Measurements from ENCODE around the gene DHX30.
"Not testable (repeated sequence)": the region's sequence is repeated elsewhere in the genome, so short reads cannot be mapped to it uniquely, and the experiment has no call there.

Gene DHX30, protein sequence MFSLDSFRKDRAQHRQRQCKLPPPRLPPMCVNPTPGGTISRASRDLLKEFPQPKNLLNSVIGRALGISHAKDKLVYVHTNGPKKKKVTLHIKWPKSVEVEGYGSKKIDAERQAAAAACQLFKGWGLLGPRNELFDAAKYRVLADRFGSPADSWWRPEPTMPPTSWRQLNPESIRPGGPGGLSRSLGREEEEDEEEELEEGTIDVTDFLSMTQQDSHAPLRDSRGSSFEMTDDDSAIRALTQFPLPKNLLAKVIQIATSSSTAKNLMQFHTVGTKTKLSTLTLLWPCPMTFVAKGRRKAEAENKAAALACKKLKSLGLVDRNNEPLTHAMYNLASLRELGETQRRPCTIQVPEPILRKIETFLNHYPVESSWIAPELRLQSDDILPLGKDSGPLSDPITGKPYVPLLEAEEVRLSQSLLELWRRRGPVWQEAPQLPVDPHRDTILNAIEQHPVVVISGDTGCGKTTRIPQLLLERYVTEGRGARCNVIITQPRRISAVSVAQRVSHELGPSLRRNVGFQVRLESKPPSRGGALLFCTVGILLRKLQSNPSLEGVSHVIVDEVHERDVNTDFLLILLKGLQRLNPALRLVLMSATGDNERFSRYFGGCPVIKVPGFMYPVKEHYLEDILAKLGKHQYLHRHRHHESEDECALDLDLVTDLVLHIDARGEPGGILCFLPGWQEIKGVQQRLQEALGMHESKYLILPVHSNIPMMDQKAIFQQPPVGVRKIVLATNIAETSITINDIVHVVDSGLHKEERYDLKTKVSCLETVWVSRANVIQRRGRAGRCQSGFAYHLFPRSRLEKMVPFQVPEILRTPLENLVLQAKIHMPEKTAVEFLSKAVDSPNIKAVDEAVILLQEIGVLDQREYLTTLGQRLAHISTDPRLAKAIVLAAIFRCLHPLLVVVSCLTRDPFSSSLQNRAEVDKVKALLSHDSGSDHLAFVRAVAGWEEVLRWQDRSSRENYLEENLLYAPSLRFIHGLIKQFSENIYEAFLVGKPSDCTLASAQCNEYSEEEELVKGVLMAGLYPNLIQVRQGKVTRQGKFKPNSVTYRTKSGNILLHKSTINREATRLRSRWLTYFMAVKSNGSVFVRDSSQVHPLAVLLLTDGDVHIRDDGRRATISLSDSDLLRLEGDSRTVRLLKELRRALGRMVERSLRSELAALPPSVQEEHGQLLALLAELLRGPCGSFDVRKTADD

DNA sequence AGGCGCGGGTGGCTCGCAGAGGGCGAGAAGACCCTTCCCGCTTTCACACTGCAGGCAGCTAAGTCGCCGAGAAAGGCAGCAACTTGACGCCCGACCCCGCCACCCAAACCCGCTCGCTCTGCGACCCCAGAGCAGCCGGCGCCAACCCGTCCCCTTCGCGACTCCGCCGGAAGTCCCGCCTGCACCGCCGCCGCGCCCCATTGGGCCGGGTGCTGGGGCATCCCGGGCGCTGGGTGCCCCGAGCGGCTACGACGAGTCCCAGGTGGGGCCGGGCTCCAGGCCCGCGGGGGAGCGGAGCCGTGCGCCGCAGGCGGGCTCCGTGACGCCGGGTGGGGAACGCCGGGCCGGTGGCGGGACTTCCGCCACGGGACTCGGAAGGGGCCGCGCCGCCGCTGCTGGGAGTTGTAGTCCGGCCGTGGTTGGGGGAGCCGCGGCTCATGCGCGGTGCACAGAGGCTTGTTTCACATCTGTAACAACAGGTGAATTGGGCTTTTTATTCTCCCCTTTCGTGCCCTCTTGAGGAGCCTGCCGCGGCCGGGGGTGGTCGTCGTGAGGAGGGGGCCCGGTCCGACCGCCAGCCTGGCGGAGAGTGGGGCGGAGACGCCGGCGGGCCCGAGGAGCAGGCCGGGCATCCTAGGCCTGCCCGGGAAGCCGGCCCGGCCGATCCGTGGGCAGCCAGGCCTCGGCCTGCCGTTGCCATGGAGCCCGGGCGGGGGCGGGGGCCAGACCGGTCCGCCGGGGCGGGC is at the start of gene DHX30:
DHX30 (plus strand) TSS at position 405 of the 746 bp plus-strand sequence. CDS start 7,546 bp downstream, outside the sequence.
- H3K4me3 ChIP-seq (ENCODE audit: low read depth, low read length) = peak within 1 kb of the TSS; percentile 85

DNA sequence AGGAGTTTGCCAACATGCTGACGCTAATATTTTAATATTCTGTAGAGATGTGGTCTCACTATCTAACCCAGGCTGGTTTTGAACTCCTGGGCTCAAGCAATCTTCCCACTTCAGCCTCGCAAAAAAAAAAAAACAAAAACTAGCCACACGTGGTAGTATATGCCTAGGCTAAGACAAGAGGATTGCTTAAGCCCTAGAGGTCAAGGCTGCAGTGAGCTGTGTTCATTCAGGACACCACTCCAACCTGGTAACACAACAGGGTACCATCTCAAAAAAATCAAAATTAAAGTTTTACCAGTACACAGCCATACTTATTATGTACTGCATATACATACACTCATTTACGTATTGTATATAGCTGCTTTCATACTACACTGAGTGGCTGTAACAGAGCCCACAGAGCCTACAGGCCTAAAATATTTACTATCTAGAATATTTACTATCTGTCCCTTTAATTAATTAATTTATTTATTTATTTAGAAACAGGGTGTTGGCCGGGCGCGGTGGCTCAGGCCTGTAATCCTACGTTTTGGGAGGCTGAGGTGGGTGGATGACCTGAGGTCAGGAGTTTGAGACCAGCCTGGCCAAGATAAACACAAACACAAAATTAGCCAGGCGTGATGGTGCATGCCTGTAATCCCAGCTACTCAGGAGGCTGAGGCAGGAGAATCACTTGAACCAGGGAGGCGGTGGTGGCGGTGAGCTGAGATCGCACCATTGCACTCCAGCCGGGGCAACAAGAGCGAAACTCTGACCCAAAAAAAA is 44.5 kb upstream of the DHX30 start:
- H3K4me3 ChIP-seq (ENCODE audit: low read depth, low read length) = no peak overlapping the region

GRCh38 chr3:47760207-47760606 is 42.7 kb upstream of the DHX30 start:
- H3K4me3 ChIP-seq (ENCODE audit: low read depth, low read length) = not testable (repeated sequence)

- H3K4me3 ChIP-seq (ENCODE audit: low read depth, low read length) = no peak overlapping the region
Observed at GRCh38 chr3:47761046-47761445, 41.9 kb upstream of the DHX30 start.

- no peak overlapping the region for H3K4me3 ChIP-seq (ENCODE audit: low read depth, low read length)
Observed at GRCh38 chr3:47762233-47762632, 40.7 kb upstream of the DHX30 start.

- H3K4me3 ChIP-seq (ENCODE audit: low read depth, low read length) = no peak overlapping the region
Observed at GRCh38 chr3:47766186-47766585, 36.8 kb upstream of the DHX30 start.

DNA sequence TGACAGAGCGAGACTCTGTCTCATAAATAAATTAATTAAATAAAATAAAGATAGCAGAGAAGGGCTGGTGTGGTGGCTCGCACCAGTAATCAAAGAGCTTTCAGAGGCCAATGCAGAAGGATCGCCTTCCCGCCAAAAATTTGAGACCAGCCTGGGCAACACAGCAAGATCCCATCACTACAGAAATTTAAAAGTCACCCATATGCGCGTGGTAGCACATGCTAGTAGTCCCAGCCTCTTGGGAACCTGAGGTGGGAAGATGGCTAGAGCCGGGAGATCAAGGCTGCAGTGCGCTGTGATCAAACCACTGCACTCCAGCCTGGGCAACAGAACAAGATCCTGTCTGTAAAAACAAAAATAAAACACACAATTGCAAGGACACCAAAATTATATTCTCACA is 30.9 kb upstream of the DHX30 start:
- no peak overlapping the region for H3K4me3 ChIP-seq (ENCODE audit: low read depth, low read length)

GRCh38 chr3:47772788-47773187 is 30.1 kb upstream of the DHX30 start:
- no peak overlapping the region for H3K4me3 ChIP-seq (ENCODE audit: low read depth, low read length)

DNA sequence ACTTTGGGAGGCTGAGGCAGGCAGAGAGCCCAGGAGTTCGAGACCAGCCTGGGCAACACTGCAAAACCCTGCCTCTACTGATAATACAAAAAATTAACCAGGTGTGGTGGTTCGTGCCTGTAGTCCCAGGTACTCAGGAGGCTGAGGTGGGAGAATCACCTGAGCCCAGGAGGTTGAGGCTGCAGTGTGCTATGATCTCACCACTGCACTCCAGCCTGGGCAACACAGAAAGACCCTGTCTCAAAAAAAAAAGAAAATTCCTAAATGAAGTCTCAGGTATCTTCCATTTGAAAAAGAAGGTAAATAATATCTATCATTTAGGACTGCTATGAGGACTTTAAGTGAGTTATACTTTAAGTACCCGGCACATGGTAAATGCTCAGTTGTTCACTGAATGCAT is 24.2 kb upstream of the DHX30 start:
- H3K4me3 ChIP-seq (ENCODE audit: low read depth, low read length) = no peak overlapping the region

DNA sequence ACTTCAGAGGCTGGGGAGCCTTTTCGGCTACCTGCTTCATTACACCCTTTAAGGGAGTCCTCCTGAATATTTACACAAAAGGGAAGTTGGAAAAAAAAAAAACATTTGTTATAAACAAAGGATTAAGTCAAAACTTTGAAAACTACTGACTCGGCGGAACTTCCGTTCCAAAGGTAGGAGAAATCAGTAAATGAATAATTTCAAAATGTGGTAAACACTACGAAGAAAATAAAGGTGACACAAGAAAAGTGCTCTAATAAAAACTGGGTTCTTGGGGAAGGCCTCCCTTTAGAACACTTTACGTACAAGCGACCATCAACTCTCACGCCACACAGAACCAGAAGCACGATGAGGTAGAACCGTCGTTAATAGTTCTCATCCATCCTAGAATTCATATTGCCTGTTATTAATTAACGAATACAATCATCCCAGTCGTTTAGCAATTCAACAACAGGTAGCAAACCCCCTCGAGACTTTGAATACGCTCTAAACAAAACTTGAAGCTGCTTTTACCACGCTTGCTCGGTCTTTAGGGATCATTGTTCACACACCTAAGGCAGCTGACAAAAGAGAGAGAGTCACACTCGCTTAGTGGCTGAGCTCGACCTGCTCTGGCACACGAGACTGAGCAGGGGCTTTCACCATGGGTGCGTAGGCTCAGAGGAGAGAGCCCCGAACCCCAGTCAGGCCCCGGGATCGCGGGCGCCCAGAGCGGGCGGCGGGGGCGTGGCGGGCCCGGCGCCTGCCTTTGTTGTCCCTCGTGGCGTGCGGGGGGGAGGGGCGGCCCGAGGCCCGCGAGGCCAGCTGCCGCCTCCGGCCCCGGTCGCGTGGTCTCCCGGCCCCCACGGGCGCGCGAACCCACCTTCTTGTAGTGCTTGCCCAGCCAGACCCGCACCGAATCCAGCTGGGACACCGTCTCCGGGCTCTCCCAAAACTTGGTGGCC is 21.9 kb upstream of the DHX30 start:
- peak overlapping the region; percentile 95 for H3K4me3 ChIP-seq (ENCODE audit: low read depth, low read length)

- H3K4me3 ChIP-seq (ENCODE audit: low read depth, low read length) = peak within 1 kb of the TSS; percentile 95
Observed at GRCh38 chr3:47781685-47782445, 21.1 kb upstream of the DHX30 start, which contains the start of gene SMARCC1. TSS of gene SMARCC1 (minus strand) at chr3:47781893. CDS start at chr3:47781797, 96 bp downstream.

DNA sequence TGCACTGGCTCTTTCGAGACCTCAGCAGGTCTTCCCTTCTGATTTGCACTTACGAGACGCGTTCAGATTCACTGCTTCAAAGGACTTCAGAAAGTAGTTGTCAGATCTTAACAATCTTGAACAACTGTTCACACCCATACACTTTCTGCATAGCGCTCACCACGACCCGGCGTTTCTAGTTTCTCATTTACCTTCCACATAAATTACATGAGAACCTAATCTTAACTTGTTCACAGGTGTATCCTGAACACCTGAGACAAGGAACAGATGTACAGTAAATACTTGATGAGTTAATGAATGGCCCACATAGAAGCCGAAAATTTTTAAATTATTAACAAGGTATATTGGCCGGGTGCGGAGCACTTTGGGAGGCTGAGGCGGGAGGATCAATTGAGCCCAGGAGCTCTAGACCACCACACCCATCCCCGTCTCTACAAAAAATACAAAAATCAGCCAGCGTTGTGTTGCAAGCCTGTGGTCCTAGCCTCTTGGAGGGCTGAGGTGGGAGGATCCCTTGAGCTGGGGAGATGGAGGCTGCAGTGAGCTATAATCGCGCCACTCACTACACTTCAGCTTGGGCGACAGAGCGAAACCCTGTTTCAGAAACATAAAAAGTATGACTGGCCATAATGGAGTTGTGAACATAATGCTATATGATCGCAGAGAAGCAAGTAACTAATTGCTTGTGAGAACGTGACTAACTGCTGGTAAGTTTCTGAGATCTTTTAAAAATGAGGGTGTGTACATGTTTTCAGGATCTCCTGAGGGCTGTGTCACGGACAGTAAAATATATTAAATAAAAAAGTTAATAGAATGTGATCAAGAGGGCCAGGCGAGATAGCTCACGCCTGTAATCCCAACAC is 20.3 kb upstream of the DHX30 start:
- H3K4me3 ChIP-seq (ENCODE audit: low read depth, low read length) = peak overlapping the region; percentile 95

DNA sequence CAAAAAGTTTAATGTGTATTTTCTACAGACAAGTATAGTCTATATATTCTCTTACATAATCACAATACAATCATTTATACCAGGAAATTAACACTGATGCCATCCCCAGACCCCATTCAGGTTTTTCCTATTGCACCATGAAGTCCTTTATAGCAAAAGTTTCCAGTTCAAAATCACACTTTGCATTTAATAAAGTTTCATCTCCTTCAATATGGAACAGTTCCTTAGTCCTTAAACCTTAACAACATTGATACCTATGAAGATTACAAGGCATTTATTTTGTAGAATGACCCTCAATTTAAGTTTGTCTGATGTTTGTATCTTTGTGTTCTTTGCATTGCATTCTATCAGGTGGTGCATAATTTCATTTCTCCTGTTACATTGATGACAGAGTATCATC is 19.3 kb upstream of the DHX30 start:
- no peak overlapping the region for H3K4me3 ChIP-seq (ENCODE audit: low read depth, low read length)

GRCh38 chr3:47791193-47791855 is 11.6 kb upstream of the DHX30 start:
- no peak overlapping the region for H3K4me3 ChIP-seq (ENCODE audit: low read depth, low read length)

DNA sequence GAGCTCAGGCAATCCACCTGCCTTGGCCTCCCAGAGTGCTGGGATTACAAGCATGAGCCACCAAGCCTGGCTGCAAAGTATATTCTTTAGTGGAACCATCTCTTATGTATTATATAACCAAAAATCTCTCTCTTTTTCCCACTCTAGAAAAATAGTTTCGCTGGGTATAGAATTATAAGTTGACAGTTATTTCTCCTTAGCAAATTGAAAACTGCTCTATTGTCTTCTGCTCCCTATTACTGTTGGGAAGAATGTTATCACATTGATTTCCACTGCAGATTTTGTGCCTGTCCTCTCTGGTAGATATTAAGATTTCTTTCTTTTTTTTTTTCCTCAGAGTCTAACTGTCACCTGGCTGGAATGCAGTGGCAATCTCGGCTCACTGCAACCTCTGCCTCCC is 10.2 kb upstream of the DHX30 start:
- H3K4me3 ChIP-seq (ENCODE audit: low read depth, low read length) = no peak overlapping the region

GRCh38 chr3:47794544-47794943 is 8.4 kb upstream of the DHX30 start:
- H3K4me3 ChIP-seq (ENCODE audit: low read depth, low read length) = no peak overlapping the region

Measured in iPS-11a (cell line).